Cardiac fibroblast (primary cell): ENCODE data around the gene ADGRF1.
A peak's percentile ranks its signal among the peaks of the same experiment; 100 is the strongest.

ENCODE experiments used
- DNase-seq, 2 donors: peaks; one replicate each; pipeline versions ENCODE4 v3.0.0 to v3.0.0-alpha.2; 2010; ENCODE audit warnings: low read depth in 2 of 2
- H3K4me3 ChIP-seq, 2 donors: replicated peaks in 1 of 2; 1 replicate in 1 of 2; 2 replicates in 1 of 2; pipeline ENCODE4 v1.5.1; 2011; ENCODE audit warnings: low read depth in 2 of 2, low read length in 2 of 2, mild to moderate bottlenecking in 2 of 2, moderate library complexity in 1 of 2
- TF ChIP-seq, protein P1 (sequence below): IDR thresholded peaks from one replicate; pipeline ENCODE4 v1.5.1; 2011; ENCODE audit warnings: low read depth, mild to moderate bottlenecking, low read length, inconsistent platforms

The ADGRF1 gene

DNA sequence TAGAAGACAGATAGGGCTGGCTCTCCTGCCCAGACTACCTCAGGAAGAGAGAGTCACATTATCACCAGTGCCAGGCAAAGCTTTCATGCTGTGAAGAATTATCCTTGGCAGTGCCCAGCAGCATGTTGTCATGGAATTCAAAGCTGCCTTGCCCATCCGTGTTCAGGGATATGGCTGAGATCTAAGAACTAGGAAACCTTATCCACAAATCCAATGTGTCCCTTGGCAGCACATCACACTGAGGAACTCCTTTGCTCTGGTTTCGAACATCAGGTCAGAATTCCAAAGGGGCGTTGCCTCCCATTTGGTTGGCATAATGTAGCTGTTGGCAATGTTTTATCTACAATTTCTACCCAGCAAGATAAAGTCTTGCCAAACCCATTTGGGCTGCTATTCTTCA, 52.7 kb downstream of the ADGRF1 start:
- H3K4me3 ChIP-seq, result no peak overlapping the region
- TF ChIP-seq, protein P1, sequence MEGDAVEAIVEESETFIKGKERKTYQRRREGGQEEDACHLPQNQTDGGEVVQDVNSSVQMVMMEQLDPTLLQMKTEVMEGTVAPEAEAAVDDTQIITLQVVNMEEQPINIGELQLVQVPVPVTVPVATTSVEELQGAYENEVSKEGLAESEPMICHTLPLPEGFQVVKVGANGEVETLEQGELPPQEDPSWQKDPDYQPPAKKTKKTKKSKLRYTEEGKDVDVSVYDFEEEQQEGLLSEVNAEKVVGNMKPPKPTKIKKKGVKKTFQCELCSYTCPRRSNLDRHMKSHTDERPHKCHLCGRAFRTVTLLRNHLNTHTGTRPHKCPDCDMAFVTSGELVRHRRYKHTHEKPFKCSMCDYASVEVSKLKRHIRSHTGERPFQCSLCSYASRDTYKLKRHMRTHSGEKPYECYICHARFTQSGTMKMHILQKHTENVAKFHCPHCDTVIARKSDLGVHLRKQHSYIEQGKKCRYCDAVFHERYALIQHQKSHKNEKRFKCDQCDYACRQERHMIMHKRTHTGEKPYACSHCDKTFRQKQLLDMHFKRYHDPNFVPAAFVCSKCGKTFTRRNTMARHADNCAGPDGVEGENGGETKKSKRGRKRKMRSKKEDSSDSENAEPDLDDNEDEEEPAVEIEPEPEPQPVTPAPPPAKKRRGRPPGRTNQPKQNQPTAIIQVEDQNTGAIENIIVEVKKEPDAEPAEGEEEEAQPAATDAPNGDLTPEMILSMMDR, result no peak
- peak in 1 of 2 donors; percentile 34 for DNase-seq

DNA sequence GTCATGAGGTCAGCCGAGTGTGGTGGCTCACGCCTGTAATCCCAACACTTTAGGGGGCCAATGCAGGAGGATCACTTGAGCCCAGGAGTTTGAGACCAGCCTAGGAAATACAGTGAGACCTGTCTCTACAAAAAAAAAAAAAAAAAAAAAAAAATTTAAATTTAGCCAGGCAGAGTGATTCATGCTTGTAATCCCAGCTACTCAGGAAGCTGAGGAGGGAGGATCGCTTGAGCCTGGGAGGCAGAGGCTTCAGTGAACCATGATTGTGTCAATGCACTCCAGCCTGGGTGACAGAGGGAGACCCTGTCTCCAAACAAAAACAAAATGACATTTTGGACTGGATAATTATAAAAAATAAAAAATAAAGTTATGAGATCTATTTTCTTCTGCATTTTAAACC, 56.2 kb downstream of the ADGRF1 start:
- TF ChIP-seq, protein P1, result no peak
- peak; percentile 51 to 67 for DNase-seq
- no peak overlapping the region for H3K4me3 ChIP-seq

DNA sequence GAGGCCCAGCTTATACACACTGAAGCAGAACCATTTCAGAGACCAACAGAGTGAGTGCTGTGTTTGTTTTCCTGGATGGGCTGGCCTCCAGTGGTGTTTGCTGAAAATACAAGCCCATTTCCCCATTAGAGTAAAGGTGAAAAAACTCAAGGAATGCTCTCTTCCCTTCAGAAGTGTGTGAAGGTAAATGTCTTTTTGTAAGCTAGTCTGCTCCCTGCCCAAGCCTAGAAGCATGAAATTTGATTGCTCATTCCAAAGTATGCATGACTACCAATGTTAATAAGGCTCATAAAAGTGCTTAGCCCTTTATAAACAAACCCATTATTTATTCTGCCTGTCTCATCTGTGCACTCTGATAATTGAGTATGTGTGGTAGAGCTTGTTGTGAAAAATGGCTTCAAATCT, 59.1 kb downstream of the ADGRF1 start:
- TF ChIP-seq, protein P1, result no peak
- DNase-seq, result peak in 1 of 2 donors; percentile 38
- H3K4me3 ChIP-seq, result no peak overlapping the region

DNA sequence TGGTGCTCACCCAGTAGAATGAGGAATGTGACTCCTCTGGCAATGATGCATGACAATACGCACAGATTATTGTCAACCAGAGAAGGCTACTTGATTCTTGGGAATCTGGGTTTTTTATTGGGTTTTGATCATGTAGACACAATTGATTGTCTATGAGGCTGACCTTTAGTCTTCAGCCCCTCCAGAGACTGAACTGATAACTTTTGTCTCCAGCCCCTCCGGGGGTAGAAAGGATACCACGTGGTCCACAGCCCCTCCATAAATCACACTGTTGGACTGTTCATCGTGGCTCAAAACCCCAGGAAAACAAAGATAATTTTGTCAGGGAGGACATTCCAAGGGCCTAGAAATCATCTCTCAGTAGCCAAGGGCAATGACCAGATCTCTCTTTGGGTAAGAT, 62.9 kb downstream of the ADGRF1 start:
- DNase-seq, result no peak
- H3K4me3 ChIP-seq, result no peak overlapping the region
- TF ChIP-seq, protein P1, result no peak

DNA sequence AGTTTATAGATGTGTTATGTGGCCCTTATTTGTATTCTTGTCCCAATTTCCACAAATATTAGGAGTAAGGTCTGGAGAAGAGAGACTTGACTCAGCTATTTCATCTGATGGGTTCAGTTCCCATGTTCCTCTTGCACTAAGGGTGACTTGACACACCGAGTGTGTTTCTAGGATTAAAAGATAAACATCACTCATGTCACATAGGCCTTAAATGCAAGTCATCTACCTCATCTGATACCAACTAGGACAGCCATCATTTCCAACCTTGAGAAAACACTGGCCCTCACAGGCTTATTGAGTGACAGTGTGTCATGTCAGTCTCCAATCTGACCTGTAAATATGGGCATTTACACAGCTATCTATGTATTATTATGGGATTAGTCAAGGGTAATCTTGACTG, 67.3 kb downstream of the ADGRF1 start:
- H3K4me3 ChIP-seq, result no peak overlapping the region
- TF ChIP-seq, protein P1, result no peak
- no peak for DNase-seq

DNA sequence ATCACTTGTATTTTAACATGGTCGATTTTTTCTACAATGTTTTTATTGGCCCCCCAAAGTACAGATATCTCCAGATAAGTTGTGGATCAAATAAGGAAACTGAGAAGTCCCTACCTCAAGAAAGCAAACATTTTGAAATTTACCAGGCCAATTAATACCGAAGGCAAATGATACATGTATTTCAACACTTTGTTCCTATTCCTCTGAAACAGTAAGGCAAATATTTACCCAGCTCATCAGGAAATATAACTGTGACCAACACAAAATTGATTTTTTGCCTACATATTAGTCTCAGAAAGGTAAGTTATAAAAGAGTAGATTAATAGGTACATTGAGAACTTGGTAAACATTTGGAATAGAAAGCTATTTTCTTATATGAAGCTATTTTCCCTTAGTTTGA, 69.1 kb downstream of the ADGRF1 start:
- no peak overlapping the region for H3K4me3 ChIP-seq
- DNase-seq, result no peak
- TF ChIP-seq, protein P1, result no peak

DNA sequence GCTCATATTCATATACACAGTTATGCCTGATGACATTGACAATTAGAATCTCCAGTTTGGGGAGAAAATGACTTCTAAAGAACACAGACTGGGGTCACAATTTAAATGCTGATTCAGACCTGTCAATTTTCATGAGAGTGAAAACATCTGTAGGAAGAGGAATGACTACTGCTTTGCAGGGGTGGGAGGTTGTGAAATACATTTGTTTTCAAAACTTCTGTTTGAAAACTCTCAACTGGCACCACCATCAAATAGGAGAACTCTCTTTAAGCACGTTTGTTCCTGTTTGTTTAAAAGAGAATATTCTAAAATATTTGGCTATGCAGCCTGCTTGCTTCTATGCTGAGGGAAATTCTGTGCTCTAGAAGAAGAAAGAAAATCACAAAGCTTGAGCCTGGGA, 69.6 kb downstream of the ADGRF1 start:
- TF ChIP-seq, protein P1, result no peak
- H3K4me3 ChIP-seq, result no peak overlapping the region
- DNase-seq, result peak; percentile 70 to 72
